HG03521 (cell line): ENCODE results near the gene SLC22A17.
"Not testable (repeated sequence)": the region's sequence is repeated elsewhere in the genome, so short reads cannot be mapped to it uniquely, and the experiment has no call there.

Source experiments
- ATAC-seq: cut with Tn5 transposase; IDR thresholded peaks from one replicate; pipeline ENCODE4 v1.9.1; 2021; ENCODE audit warnings: mild to moderate bottlenecking, moderate library complexity; ENCODE audit not compliant: unreplicated experiment

Gene SLC22A17

GRCh38 chr14:23352506-23353432, at the start of gene SLC22A17:
TSS of gene SLC22A17 (minus strand) at chr14:23352887.
- no peak for ATAC-seq

- no peak for ATAC-seq
Observed at GRCh38 chr14:23401291-23401690, 48.6 kb upstream of the SLC22A17 start.

GRCh38 chr14:23400496-23401149, 47.9 kb upstream of the SLC22A17 start:
- not testable (repeated sequence) for ATAC-seq

GRCh38 chr14:23399591-23399990, 46.9 kb upstream of the SLC22A17 start:
- no peak for ATAC-seq

GRCh38 chr14:23399136-23399535, 46.4 kb upstream of the SLC22A17 start:
- ATAC-seq: no peak

- ATAC-seq: no peak
Observed at GRCh38 chr14:23398348-23398747, 45.7 kb upstream of the SLC22A17 start.

GRCh38 chr14:23396781-23397407, 44.2 kb upstream of the SLC22A17 start:
- no peak for ATAC-seq

GRCh38 chr14:23396126-23396525, 43.4 kb upstream of the SLC22A17 start:
- ATAC-seq: no peak

GRCh38 chr14:23392613-23393012, 39.9 kb upstream of the SLC22A17 start:
- no peak for ATAC-seq

GRCh38 chr14:23389871-23390270, 37.2 kb upstream of the SLC22A17 start:
- not testable (repeated sequence) for ATAC-seq

- ATAC-seq: no peak
Observed at GRCh38 chr14:23389396-23389795, 36.7 kb upstream of the SLC22A17 start.

GRCh38 chr14:23388996-23389395, 36.3 kb upstream of the SLC22A17 start:
- ATAC-seq: no peak

GRCh38 chr14:23387916-23388882, 35.5 kb upstream of the SLC22A17 start:
- ATAC-seq: no peak

GRCh38 chr14:23386999-23387398, 34.3 kb upstream of the SLC22A17 start:
- ATAC-seq: no peak

- ATAC-seq: not testable (repeated sequence)
Observed at GRCh38 chr14:23386266-23386657, 33.6 kb upstream of the SLC22A17 start.

GRCh38 chr14:23385642-23386265, 33.1 kb upstream of the SLC22A17 start:
- ATAC-seq: no peak

GRCh38 chr14:23385244-23385641, 32.6 kb upstream of the SLC22A17 start:
- no peak for ATAC-seq

- ATAC-seq: no peak
Observed at GRCh38 chr14:23384364-23385080, 31.8 kb upstream of the SLC22A17 start.

GRCh38 chr14:23382731-23383440, 30.2 kb upstream of the SLC22A17 start:
- no peak for ATAC-seq
